ENCODE measurements around the gene C17orf107. TPM values are rescaled to one million over a fixed set of nuclear protein-coding genes. Genes with fewer than 3 reads are reported as not detected.

Gene C17orf107
- polyA plus RNA-seq, 6 donors from 2014 or later, result 1.6 to 2.6 (median 2.1) TPM; not detected in 1

DNA sequence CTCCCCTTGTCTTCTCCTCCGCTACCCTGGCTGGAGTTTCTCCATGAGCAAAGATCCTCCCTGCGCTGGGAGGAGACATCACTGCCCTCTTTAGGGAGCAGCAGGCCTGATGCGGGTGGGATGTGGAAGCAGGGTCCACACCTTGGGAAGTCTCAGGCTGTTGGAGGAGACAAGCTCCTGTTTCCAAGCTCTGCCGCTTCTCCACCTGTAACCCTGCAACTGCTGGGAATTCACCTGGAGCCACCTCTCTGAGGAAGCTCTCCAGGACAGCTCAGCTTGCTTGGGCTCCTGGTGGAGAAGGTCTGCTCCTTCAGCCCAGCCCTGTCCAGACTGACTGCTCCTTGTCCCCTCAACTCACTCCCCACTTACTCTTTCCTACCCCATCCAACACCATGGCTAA is 14.8 kb upstream of the C17orf107 start:
- peaks cover 0 to 5% (median 0%) of the 10 kb centered on the region in 3 donors for H3K27me3 Mint-ChIP-seq
- no peaks in the 10 kb centered on the region for H3K9me3 Mint-ChIP-seq
- no peak for ATAC-seq (ENCODE audit: low read depth in 2 of 2)
- H3K4me1 Mint-ChIP-seq, result peaks cover 4 to 18% (median 17%) of the 10 kb centered on the region in 3 donors
- no peak for DNase-seq
- H3K27ac Mint-ChIP-seq, result peak overlapping the region in 1 of 6 donors; percentile 49
- H3K4me3 Mint-ChIP-seq, result no peak overlapping the region
- H3K36me3 Mint-ChIP-seq, result peaks cover 5 to 28% of the 10 kb centered on the region in 2 donors

DNA sequence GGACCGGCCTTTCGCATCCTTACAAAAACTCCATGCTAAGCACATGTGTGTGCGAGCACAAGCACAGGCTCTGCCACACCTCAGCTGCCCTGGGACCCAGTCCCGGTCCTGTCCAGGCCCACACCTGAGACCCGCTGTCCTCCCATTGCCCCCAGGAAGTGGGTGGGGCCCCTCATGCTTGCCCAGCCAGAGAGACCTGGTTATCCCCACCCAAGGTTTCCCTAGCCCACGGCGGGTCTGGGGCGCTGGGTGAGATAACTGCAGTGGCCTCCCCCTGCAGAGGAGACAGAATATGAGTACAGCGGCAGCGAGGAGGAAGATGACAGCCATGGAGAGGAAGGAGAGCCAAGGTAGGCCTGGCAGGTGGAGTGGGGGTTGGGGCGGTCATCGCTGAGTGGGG is 12.5 kb upstream of the C17orf107 start:
- Mint-ChIP-seq H3K36me3 (peaks cover 5 to 36% of the 10 kb centered on the region in 2 donors), H3K9me3 (no peaks in the 10 kb centered on the region), H3K4me1 (peaks cover 4 to 12% (median 10%) of the 10 kb centered on the region in 3 donors), H3K27me3 (peaks cover 0 to 5% (median 0%) of the 10 kb centered on the region in 3 donors), H3K4me3 (peak overlapping the region in 1 of 8 donors; percentile 44), H3K27ac (peak overlapping the region in 4 of 6 donors; percentile 10 to 79 (median 48))
- DNase-seq (no peak), ATAC-seq (ENCODE audit: low read depth in 2 of 2) (no peak)

DNA sequence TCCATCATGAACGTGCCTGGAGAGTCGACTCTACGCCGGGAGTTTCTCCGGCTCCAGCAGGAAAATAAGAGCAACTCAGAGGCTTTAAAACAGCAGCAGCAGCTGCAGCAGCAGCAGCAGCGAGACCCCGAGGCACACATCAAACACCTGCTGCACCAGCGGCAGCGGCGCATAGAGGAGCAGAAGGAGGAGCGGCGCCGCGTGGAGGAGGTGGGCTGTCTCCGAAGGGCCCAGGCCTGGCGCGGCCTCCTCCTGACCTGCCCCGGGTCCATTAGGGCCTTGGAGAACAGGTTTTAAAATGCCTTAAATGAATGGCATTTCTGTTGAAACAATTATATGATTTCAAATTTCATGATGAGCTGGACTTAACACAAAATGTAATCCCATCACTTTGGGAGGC is 11.8 kb upstream of the C17orf107 start:
- DNase-seq (no peak), ATAC-seq (ENCODE audit: low read depth in 2 of 2) (no peak)
- peaks cover 0 to 5% (median 0%) of the 10 kb centered on the region in 3 donors for H3K27me3 Mint-ChIP-seq
- H3K36me3 Mint-ChIP-seq, result peaks cover 5 to 36% of the 10 kb centered on the region in 2 donors
- H3K27ac Mint-ChIP-seq, result no peak overlapping the region
- H3K4me3 Mint-ChIP-seq, result no peak overlapping the region
- peaks cover 4 to 6% (median 6%) of the 10 kb centered on the region in 3 donors for H3K4me1 Mint-ChIP-seq
- H3K9me3 Mint-ChIP-seq, result no peaks in the 10 kb centered on the region

DNA sequence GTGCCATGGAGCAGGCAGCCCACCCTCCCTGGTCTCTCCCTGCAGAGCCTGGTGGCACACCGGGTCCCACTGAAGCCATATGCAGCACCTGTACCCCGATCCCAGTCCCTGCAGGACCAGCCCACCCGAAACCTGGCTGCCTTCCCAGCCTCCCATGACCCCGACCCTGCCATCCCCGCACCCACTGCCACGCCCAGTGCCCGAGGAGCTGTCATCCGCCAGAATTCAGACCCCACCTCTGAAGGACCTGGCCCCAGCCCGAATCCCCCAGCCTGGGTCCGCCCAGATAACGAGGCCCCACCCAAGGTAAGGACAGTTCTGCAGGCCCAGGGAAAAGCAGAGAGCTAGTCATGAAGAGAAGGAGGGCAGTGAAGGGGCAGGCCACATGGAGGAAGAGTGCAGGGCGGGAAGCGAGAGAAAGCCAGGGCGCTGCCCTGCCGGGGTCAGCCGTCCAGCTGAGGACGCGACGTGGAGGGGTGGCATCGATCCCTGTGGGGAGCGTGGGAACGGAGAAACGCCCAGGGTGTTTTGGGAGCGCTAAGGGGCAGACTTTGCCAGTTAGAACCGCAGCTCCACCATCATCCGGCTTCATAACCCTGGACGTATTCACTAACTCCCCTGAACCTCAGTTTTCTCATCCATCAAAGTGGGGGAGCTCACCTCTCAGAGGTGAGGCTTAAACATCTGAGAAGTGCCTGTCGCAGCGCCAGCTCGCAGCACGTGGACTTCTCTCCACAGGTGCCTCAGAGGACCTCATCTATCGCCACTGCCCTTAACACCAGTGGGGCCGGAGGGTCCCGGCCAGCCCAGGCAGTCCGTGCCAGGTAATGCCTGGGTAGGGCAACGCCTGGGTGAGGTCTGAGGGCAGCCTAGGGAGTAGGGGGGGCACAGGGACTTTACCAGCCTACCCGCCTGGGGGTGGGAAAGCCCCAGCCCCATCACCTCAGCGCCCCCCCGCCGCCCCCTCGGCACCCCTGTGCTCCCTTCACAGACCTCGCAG is 7.6 kb upstream of the C17orf107 start:
- Mint-ChIP-seq H3K27me3 (peaks cover 0 to 5% (median 0%) of the 10 kb centered on the region in 3 donors), H3K4me1 (peaks cover 0 to 6% (median 4%) of the 10 kb centered on the region in 3 donors), H3K4me3 (no peak overlapping the region), H3K36me3 (peaks cover 5 to 35% of the 10 kb centered on the region in 2 donors), H3K27ac (peak overlapping the region in 1 of 6 donors; percentile 74), H3K9me3 (peaks cover 0 to 2% (median 0%) of the 10 kb centered on the region in 7 donors)
- DNase-seq (no peak), ATAC-seq (ENCODE audit: low read depth in 2 of 2) (no peak)

DNA sequence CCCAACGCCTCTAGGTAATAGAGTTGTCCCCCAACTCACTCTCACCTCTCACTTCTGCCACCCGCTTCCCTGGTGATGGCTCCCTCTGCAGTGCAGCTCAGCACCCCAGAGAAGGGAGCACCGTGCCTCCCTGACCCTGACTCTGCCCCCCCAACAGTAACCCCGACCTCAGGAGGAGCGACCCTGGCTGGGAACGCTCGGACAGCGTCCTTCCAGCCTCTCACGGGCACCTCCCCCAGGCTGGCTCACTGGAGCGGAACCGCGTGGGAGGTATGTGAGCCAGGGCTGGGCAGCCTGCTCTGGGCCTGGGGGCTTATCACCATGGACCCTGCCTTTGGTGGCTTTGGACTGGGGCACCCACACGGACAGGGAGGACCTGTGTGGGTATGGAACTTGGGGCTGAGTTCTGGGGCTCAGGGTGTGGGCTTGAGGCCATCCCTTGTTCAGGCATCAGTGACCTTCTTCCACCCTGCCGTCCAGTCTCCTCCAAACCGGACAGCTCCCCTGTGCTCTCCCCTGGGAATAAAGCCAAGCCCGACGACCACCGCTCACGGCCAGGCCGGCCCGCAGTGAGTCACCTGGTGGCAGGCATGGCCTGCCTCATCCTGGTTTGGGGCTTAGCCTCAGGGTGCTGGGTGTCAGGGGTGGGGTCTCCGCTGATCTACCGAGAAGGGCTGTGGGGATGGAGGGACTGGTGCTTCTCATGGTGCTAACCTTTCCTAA is 6.7 kb upstream of the C17orf107 start:
- Mint-ChIP-seq H3K9me3 (peaks cover 0 to 2% (median 0%) of the 10 kb centered on the region in 7 donors), H3K36me3 (peaks cover 5 to 37% of the 10 kb centered on the region in 2 donors), H3K4me1 (peaks cover 0 to 6% (median 4%) of the 10 kb centered on the region in 3 donors), H3K4me3 (no peak overlapping the region), H3K27me3 (peaks cover 0 to 5% (median 0%) of the 10 kb centered on the region in 3 donors), H3K27ac (peak overlapping the region in 1 of 6 donors; percentile 47)
- no peak for DNase-seq
- no peak for ATAC-seq (ENCODE audit: low read depth in 2 of 2)

DNA sequence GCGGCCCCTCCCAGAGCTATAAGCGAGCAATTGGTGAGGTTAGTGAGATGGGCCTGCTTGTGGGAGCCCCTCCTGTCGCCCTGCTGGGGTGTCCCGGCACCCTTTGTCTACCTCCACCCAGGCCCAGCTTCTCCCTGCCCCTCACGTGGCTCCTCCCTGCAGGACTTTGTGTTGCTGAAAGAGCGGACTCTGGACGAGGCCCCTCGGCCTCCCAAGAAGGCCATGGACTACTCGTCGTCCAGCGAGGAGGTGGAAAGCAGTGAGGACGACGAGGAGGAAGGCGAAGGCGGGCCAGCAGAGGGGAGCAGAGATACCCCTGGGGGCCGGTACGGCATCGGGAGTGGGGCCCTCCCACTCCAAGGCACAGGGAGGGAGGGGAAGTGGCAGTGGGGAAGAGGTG is 6.1 kb upstream of the C17orf107 start:
- DNase-seq, result no peak
- Mint-ChIP-seq H3K9me3 (peaks cover 0 to 2% (median 0%) of the 10 kb centered on the region in 7 donors), H3K4me3 (no peak overlapping the region), H3K4me1 (peaks cover 4 to 8% (median 6%) of the 10 kb centered on the region in 3 donors), H3K27ac (peak overlapping the region in 1 of 6 donors; percentile 47), H3K27me3 (peaks cover 0 to 5% (median 3%) of the 10 kb centered on the region in 3 donors), H3K36me3 (peaks cover 5 to 37% of the 10 kb centered on the region in 2 donors)
- ATAC-seq (ENCODE audit: low read depth in 2 of 2), result no peak

DNA sequence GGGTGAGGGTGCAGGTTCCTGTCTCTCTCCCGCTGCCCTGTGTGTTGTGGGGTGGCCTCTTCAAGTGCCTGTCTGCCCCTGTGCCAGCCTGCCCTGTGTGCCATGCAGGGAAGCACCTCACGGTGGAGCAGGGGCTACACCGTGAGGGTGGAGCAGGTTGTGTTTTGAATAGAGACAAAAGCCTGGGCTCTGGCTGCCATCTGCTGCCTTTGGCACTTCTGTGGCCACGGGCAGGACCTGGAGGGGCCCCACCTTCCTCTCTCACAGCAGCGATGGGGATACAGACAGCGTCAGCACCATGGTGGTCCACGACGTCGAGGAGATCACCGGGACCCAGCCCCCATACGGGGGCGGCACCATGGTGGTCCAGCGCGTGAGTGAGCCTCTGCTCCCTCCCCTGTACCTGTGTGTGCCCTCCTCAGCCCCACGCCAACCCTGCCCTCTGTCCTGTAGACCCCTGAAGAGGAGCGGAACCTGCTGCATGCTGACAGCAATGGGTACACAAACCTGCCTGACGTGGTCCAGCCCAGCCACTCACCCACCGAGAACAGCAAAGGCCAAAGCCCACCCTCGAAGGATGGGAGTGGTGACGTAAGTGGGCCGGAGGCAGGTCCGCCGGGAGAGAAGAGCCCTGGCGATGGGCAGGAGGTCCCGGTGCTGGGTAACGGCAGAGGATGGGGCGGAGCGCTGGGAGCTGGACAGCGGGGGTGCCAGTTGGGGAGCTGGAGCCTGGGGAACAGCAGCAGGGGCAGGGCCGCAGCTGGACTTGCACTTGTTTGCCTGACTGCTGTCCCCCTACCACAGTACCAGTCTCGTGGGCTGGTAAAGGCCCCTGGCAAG is 5.4 kb upstream of the C17orf107 start:
- no peak overlapping the region for H3K4me3 Mint-ChIP-seq
- peaks cover 0 to 2% (median 0%) of the 10 kb centered on the region in 7 donors for H3K9me3 Mint-ChIP-seq
- H3K36me3 Mint-ChIP-seq, result peaks cover 4 to 35% of the 10 kb centered on the region in 2 donors
- no peak for ATAC-seq (ENCODE audit: low read depth in 2 of 2)
- H3K27ac Mint-ChIP-seq, result no peak overlapping the region
- H3K27me3 Mint-ChIP-seq, result peaks cover 0 to 6% (median 4%) of the 10 kb centered on the region in 3 donors
- peaks cover 4 to 11% (median 9%) of the 10 kb centered on the region in 3 donors for H3K4me1 Mint-ChIP-seq
- no peak for DNase-seq

DNA sequence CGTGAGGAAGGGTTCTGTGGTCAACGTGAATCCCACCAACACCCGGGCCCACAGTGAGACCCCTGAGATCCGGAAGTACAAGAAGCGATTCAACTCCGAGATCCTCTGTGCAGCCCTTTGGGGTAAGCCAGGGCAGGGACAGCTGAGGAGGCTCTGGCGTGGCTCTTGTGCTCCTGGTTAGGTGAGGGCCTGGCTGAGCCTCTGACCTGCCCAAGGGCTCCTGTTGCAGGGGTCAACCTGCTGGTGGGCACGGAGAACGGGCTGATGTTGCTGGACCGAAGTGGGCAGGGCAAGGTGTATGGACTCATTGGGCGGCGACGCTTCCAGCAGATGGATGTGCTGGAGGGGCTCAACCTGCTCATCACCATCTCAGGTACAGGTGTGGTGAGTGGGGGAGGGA is 4.2 kb upstream of the C17orf107 start:
- no peak overlapping the region for H3K27ac Mint-ChIP-seq
- H3K9me3 Mint-ChIP-seq, result peaks cover 0 to 2% (median 0%) of the 10 kb centered on the region in 7 donors
- peaks cover 7 to 18% (median 15%) of the 10 kb centered on the region in 3 donors for H3K4me1 Mint-ChIP-seq
- H3K4me3 Mint-ChIP-seq, result peak overlapping the region in 4 of 8 donors; percentile 21 to 60 (median 36)
- ATAC-seq (ENCODE audit: low read depth in 2 of 2), result no peak
- H3K36me3 Mint-ChIP-seq, result peaks cover 0 to 29% of the 10 kb centered on the region in 2 donors
- DNase-seq, result no peak
- H3K27me3 Mint-ChIP-seq, result peaks cover 0 to 12% (median 5%) of the 10 kb centered on the region in 3 donors

DNA sequence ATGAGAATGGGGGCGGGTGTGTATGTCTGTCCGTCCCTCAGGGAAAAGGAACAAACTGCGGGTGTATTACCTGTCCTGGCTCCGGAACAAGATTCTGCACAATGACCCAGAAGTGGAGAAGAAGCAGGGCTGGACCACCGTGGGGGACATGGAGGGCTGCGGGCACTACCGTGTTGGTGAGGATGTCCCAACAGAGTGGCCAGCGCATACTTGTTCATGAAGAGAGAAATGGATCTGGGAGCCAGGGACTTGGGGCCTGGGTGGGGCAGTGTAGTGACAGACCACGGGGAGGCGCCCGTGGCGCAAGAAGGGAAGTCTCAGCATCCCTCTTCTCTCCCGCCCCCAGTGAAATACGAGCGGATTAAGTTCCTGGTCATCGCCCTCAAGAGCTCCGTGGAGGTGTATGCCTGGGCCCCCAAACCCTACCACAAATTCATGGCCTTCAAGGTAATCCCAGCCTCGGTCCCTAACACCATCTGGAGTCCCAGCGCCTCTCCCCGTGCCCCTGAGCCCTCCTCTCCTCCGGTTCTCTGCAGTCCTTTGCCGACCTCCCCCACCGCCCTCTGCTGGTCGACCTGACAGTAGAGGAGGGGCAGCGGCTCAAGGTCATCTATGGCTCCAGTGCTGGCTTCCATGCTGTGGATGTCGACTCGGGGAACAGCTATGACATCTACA is 3.5 kb upstream of the C17orf107 start:
- Mint-ChIP-seq H3K4me1 (peaks cover 11 to 23% (median 17%) of the 10 kb centered on the region in 3 donors), H3K27me3 (peaks cover 0 to 14% (median 5%) of the 10 kb centered on the region in 3 donors), H3K9me3 (peaks cover 0 to 2% (median 0%) of the 10 kb centered on the region in 7 donors), H3K27ac (peak overlapping the region in 1 of 6 donors; percentile 43), H3K4me3 (peak overlapping the region in 1 of 8 donors; percentile 21), H3K36me3 (peaks cover 0 to 23% of the 10 kb centered on the region in 2 donors)
- DNase-seq (no peak), ATAC-seq (ENCODE audit: low read depth in 2 of 2) (no peak)

DNA sequence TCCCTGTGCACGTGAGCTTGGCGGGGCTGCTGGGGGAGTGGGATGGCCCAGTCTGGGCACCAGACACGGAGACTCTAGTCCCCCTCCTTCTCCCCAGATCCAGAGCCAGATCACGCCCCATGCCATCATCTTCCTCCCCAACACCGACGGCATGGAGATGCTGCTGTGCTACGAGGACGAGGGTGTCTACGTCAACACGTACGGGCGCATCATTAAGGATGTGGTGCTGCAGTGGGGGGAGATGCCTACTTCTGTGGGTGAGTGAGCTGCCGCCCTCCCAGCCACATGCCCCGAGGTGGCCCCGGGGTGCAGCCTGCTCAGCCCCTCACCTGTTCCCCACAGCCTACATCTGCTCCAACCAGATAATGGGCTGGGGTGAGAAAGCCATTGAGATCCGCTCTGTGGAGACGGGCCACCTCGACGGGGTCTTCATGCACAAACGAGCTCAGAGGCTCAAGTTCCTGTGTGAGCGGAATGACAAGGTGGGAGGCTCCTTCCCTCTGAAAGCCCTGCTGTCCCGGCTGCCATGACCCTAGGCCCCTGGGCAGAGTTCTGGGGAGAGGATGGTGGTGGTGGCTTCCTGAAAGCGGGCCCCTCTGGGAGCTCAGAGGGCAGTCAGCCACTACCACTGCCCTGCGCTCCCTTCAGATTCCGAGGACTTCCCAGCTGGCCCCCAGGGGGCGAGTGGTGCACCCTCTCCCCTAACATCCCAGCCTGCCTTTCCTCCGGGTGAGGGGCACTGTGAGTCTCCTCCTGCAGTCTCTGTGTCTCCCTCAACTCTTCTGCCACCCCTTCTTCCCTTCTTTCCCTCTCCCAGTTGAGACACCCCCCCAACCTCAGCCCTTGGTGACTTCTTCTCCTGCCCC is 2.8 kb upstream of the C17orf107 start:
- H3K27ac Mint-ChIP-seq, result peak overlapping the region in 1 of 6 donors; percentile 43

DNA sequence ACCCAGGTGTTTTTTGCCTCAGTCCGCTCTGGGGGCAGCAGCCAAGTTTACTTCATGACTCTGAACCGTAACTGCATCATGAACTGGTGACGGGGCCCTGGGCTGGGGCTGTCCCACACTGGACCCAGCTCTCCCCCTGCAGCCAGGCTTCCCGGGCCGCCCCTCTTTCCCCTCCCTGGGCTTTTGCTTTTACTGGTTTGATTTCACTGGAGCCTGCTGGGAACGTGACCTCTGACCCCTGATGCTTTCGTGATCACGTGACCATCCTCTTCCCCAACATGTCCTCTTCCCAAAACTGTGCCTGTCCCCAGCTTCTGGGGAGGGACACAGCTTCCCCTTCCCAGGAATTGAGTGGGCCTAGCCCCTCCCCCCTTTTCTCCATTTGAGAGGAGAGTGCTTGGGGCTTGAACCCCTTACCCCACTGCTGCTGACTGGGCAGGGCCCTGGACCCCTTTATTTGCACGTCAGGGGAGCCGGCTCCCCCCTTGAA is 2.1 kb upstream of the C17orf107 start:
- Mint-ChIP-seq H3K27me3 (peaks cover 0 to 18% (median 5%) of the 10 kb centered on the region in 3 donors), H3K4me3 (no peak overlapping the region), H3K4me1 (peaks cover 14 to 31% (median 23%) of the 10 kb centered on the region in 3 donors), H3K36me3 (peaks cover 0 to 21% of the 10 kb centered on the region in 2 donors), H3K9me3 (peaks cover 0 to 2% (median 0%) of the 10 kb centered on the region in 7 donors), H3K27ac (no peak overlapping the region)
- ATAC-seq (ENCODE audit: low read depth in 2 of 2) (no peak), DNase-seq (no peak)

More for the DNA sequence above, 2.8 kb upstream of the C17orf107 start:
- peaks cover 0 to 18% (median 5%) of the 10 kb centered on the region in 3 donors for H3K27me3 Mint-ChIP-seq
- DNase-seq (no peak), ATAC-seq (ENCODE audit: low read depth in 2 of 2) (no peak)
- peaks cover 0 to 21% of the 10 kb centered on the region in 2 donors for H3K36me3 Mint-ChIP-seq
- peaks cover 0 to 2% (median 0%) of the 10 kb centered on the region in 7 donors for H3K9me3 Mint-ChIP-seq
- H3K4me3 Mint-ChIP-seq, result no peak overlapping the region
- H3K4me1 Mint-ChIP-seq, result peaks cover 14 to 31% (median 18%) of the 10 kb centered on the region in 3 donors
